HCT116 (cell line): Measurements from ENCODE around the gene DNAAF5. TPM values are rescaled to one million over a fixed set of nuclear protein-coding genes. Genes with fewer than 3 reads are reported as not detected.

ENCODE experiments used
- ATAC-seq: fragments of 200-7000 bp; cut with Tn5 transposase; 2 replicates; pipeline ENCODE4 v1.9.1; 2020; ENCODE audit warnings: mild to moderate bottlenecking, moderate library complexity
- BruUV-seq: library from RNA; stranded (reverse); fragments of 400-500 nt; replicated peaks from 2 replicates; lab custom pipeline; 2021; lab: Mats Ljungman, UMichigan
- CTCF ChIA-PET: fragments of 300-600 bp; sonication (Branson Sonifier 250); formaldehyde crosslinking; loops from one replicate; lab custom pipeline; 2021; ENCODE audit warnings: antibody characterized with exemption; lab: Charles Lee
- POLR2A ChIA-PET: fragments of 300-600, 350-600 bp; sonication (Branson Sonifier 250); formaldehyde crosslinking; loops from one replicate; lab custom pipeline; 2021; ENCODE audit warnings: antibody characterized with exemption; lab: Charles Lee
- RAD21 ChIA-PET, 2 experiments: fragments of 300-600 bp; sonication (Branson Sonifier 250); formaldehyde crosslinking; loops; one replicate each; lab custom pipeline; 2023; ENCODE audit warnings: low total read pairs in 2 of 2; ENCODE audit not compliant: uncharacterized antibody in 2 of 2, unreplicated experiment in 2 of 2, low non-redundant PET in 1 of 2; lab: Charles Lee
- DNase-seq: peaks from one replicate; pipeline ENCODE4 v3.0.0-alpha.2; 2010; ENCODE audit warnings: low read depth, low spot score
- H2AFZ ChIP-seq: fragments of 200-600 bp; shearing (Covaris generic), sonication (generic); 2 replicates; pipeline ENCODE4 v1.6.1; 2017; ENCODE audit warnings: low read depth, mixed run types, mixed read lengths, antibody characterized with exemption, low read length; ENCODE audit not compliant: poor library complexity, severe bottlenecking
- H3K27ac ChIP-seq: 2 replicates; pipeline ENCODE4 v1.5.1; 2012; ENCODE audit warnings: low read depth, low read length
- H3K27me3 ChIP-seq: fragments of 200-600 bp; sonication (generic); 2 replicates; pipeline ENCODE4 v1.6.1; 2016; ENCODE audit warnings: mixed run types, low read length, mixed read lengths; ENCODE audit not compliant: insufficient read depth
- H3K36me3 ChIP-seq, 2 experiments: fragments of 200-500 bp in 1 of 2; fragments of 200-600 bp in 1 of 2; sonication (Bioruptor generic) in 1 of 2; sonication (generic) in 1 of 2; 2 replicates each; pipeline versions ENCODE4 v1.5.1 to v1.6.1; 2014 to 2016; ENCODE audit warnings: low read length in 2 of 2, inconsistent platforms in 1 of 2, mixed read lengths in 1 of 2, mixed run types in 1 of 2; ENCODE audit not compliant: insufficient read depth in 2 of 2, control insufficient read depth in 1 of 2
- H3K4me1 ChIP-seq, 2 experiments: fragments of 200-600 bp in 1 of 2; sonication (generic) in 1 of 2; 2 replicates each; pipeline versions ENCODE4 v1.5.1 to v1.6.1; 2012 to 2017; ENCODE audit warnings: low read length in 2 of 2, inconsistent platforms in 1 of 2, mild to moderate bottlenecking in 1 of 2, mixed read lengths in 1 of 2, mixed run types in 1 of 2, moderate library complexity in 1 of 2; ENCODE audit not compliant: insufficient read depth in 2 of 2, control insufficient read depth in 1 of 2
- H3K4me2 ChIP-seq: fragments of 200-600 bp; sonication (generic); 2 replicates; pipeline ENCODE4 v1.6.1; 2017; ENCODE audit warnings: mixed run types, low read length, mixed read lengths
- H3K4me3 ChIP-seq, 2 experiments: fragments of 200-600 bp in 1 of 2; sonication (generic) in 1 of 2; replicated peaks in 1 of 2; 2 replicates each; pipeline ENCODE4 v1.5.1; 2011 to 2016; ENCODE audit warnings: low read length in 2 of 2, control low read depth in 1 of 2, low read depth in 1 of 2, mild to moderate bottlenecking in 1 of 2, mixed read lengths in 1 of 2, mixed run types in 1 of 2
- H3K79me2 ChIP-seq: fragments of 200-600 bp; sonication (generic); 2 replicates; pipeline ENCODE4 v1.6.1; 2017; ENCODE audit warnings: mild to moderate bottlenecking, mixed run types, low read length, moderate library complexity, mixed read lengths; ENCODE audit not compliant: insufficient read depth
- H3K9ac ChIP-seq: fragments of 200-600 bp; sonication (generic); 2 replicates; pipeline ENCODE4 v1.6.1; 2016; ENCODE audit warnings: low read length, mixed read lengths
- H3K9me2 ChIP-seq: fragments of 200-600 bp; sonication (generic), shearing (Covaris generic); 2 replicates; pipeline ENCODE4 v1.6.1; 2017; ENCODE audit warnings: mixed run types, mild to moderate bottlenecking, moderate library complexity; ENCODE audit not compliant: insufficient read depth
- H3K9me3 ChIP-seq, 2 experiments: fragments of 200-500 bp in 1 of 2; fragments of 200-600 bp in 1 of 2; sonication (Bioruptor generic) in 1 of 2; sonication (generic) in 1 of 2; 2 replicates each; pipeline ENCODE4 v1.6.1; 2014 to 2017; ENCODE audit warnings: low read length in 2 of 2, mixed read lengths in 2 of 2, inconsistent platforms in 1 of 2, low read depth in 1 of 2, mild to moderate bottlenecking in 1 of 2, mixed run types in 1 of 2, moderate library complexity in 1 of 2; ENCODE audit not compliant: control insufficient read depth in 1 of 2, insufficient read depth in 1 of 2
- H4K20me1 ChIP-seq: fragments of 200-600 bp; sonication (generic), shearing (Covaris generic); 2 replicates; pipeline ENCODE4 v1.6.1; 2017; ENCODE audit warnings: mixed run types, mild to moderate bottlenecking, moderate library complexity; ENCODE audit not compliant: insufficient read depth
- EGR1 ChIP-seq: IDR thresholded peaks from 2 replicates; pipeline ENCODE4 v1.6.1; 2012; ENCODE audit warnings: low read depth
- EZH2phosphoT487 ChIP-seq: fragments of 200-600 bp; IDR thresholded peaks from 2 replicates; pipeline ENCODE4 v1.6.1; 2018; ENCODE audit warnings: antibody characterized with exemption, borderline replicate concordance
- RAD21 ChIP-seq: IDR thresholded peaks from 2 replicates; pipeline ENCODE4 v1.6.1; 2012; ENCODE audit warnings: low read depth, mild to moderate bottlenecking
- SP1 ChIP-seq: IDR thresholded peaks from 2 replicates; pipeline ENCODE4 v1.6.1; 2012; ENCODE audit warnings: low read depth
- ZNF274 ChIP-seq: fragments of 200-500 bp; sonication (Bioruptor generic); IDR thresholded peaks from 2 replicates; pipeline ENCODE4 v1.6.1; 2014; ENCODE audit warnings: mild to moderate bottlenecking, low read depth, low read length, inconsistent platforms
- intact Hi-C: fragments of 100-400 bp; cut with micrococcal nuclease; formaldehyde crosslinking; loops from 2 replicates; pipeline ENCODE4 v1.10.0; 2022
- total RNA-seq: library from RNA; stranded (reverse); gene quantifications from one replicate; pipeline ENCODE4 v1.2.1, GENCODE V29; 2021; ENCODE audit not compliant: unreplicated experiment
- TF ChIP-seq, protein P1 (sequence below), 3 experiments: fragments of 200-600 bp in 1 of 3; sonication (generic) in 1 of 3; IDR thresholded peaks in 2 of 3; conservative IDR thresholded peaks in 1 of 3; 2 replicates each; pipeline ENCODE4 v1.5.1; 2012 to 2017; ENCODE audit warnings: low read depth in 2 of 3, low read length in 2 of 3, antibody characterized with exemption in 1 of 3, borderline replicate concordance in 1 of 3, control low read depth in 1 of 3, mild to moderate bottlenecking in 1 of 3, mixed read lengths in 1 of 3, mixed run types in 1 of 3, moderate library complexity in 1 of 3; ENCODE audit not compliant: insufficient read depth in 1 of 3
- TF ChIP-seq, protein P2 (sequence below): IDR thresholded peaks from 2 replicates; pipeline ENCODE4 v1.6.1; 2011; ENCODE audit warnings: mild to moderate bottlenecking, low read length, moderate library complexity; ENCODE audit not compliant: insufficient replicate concordance; ENCODE audit errors: extremely low read depth
- TF ChIP-seq, protein P3 (sequence below): IDR thresholded peaks from 2 replicates; pipeline ENCODE4 v1.6.1; 2012

Gene DNAAF5
- total RNA-seq, 1 experiment from 2014 or later, result 69.4 TPM

DNA sequence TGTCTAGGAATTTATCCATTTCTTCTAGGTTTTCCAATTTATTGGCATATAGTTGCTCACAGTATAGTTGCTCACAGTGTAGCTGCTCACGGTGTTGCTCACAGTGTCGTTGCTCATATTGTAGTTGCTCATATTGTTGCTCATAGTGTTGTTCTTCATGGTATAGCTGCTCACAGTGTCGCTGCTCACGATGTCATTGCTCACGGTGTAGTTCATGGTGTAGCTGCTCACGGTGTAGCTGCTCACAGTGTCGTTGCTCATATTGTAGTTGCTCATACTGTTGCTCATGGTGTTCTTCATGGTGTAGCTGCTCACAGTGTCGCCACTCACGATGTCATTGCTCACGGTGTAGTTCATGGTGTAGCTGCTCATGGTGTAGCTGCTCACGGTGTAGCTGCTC is 8.3 kb downstream of the DNAAF5 start:
- BruUV-seq, result no TSS peak
- Histone ChIP-seq H4K20me1 (no peaks in the 10 kb centered on the region), H3K9ac (no peak overlapping the region), H3K4me1 (peaks cover 14 to 17% of the 10 kb centered on the region in 2 experiments; a peak in 3 of 4 replicates), H3K27me3 (no peaks in the 10 kb centered on the region), H3K79me2 (peaks cover 100% of the 10 kb centered on the region), H3K27ac (0 out of 2 replicates have a peak overlapping the region, but pooled peaks have one; percentile 15), H3K9me3 (peaks cover 10 to 15% of the 10 kb centered on the region in 2 experiments; a peak in 2 of 4 replicates), H3K9me2 (no peaks in the 10 kb centered on the region), H2AFZ (no peak overlapping the region), H3K4me3 (no peak overlapping the region), H3K36me3 (peaks cover 4 to 53% of the 10 kb centered on the region in 2 experiments), H3K4me2 (no peak overlapping the region)
- DNase-seq, result no peak
- TF ChIP-seq, protein P1, sequence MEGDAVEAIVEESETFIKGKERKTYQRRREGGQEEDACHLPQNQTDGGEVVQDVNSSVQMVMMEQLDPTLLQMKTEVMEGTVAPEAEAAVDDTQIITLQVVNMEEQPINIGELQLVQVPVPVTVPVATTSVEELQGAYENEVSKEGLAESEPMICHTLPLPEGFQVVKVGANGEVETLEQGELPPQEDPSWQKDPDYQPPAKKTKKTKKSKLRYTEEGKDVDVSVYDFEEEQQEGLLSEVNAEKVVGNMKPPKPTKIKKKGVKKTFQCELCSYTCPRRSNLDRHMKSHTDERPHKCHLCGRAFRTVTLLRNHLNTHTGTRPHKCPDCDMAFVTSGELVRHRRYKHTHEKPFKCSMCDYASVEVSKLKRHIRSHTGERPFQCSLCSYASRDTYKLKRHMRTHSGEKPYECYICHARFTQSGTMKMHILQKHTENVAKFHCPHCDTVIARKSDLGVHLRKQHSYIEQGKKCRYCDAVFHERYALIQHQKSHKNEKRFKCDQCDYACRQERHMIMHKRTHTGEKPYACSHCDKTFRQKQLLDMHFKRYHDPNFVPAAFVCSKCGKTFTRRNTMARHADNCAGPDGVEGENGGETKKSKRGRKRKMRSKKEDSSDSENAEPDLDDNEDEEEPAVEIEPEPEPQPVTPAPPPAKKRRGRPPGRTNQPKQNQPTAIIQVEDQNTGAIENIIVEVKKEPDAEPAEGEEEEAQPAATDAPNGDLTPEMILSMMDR (IDR thresholded peaks at IDR 0.05 in 2 of 3, conservative IDR thresholded peaks at IDR 0.05 in 1 of 3; ENCODE audit: borderline replicate concordance in 1 of 3, insufficient read depth in 1 of 3, low read depth in 2 of 3, low read length in 2 of 3), result no peak
- TF ChIP-seq, protein P2, sequence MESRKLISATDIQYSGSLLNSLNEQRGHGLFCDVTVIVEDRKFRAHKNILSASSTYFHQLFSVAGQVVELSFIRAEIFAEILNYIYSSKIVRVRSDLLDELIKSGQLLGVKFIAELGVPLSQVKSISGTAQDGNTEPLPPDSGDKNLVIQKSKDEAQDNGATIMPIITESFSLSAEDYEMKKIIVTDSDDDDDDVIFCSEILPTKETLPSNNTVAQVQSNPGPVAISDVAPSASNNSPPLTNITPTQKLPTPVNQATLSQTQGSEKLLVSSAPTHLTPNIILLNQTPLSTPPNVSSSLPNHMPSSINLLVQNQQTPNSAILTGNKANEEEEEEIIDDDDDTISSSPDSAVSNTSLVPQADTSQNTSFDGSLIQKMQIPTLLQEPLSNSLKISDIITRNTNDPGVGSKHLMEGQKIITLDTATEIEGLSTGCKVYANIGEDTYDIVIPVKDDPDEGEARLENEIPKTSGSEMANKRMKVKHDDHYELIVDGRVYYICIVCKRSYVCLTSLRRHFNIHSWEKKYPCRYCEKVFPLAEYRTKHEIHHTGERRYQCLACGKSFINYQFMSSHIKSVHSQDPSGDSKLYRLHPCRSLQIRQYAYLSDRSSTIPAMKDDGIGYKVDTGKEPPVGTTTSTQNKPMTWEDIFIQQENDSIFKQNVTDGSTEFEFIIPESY, result no peak
- TF ChIP-seq EGR1 (no peak), RAD21 (no peak), SP1 (no peak), EZH2phosphoT487 (no peak), ZNF274 (no peak)
- TF ChIP-seq, protein P3, sequence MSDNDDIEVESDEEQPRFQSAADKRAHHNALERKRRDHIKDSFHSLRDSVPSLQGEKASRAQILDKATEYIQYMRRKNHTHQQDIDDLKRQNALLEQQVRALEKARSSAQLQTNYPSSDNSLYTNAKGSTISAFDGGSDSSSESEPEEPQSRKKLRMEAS, result no peak
- CTCF ChIA-PET, result no interaction called here
- intact Hi-C loops, result no loop called here
- POLR2A ChIA-PET, result no interaction called here
- ATAC-seq, result no peak
- RAD21 ChIA-PET, result no interaction called here
